ENCODE data around the gene DDC.

GRCh38 chr7:50534690-50535290, 30.4 kb downstream of the DDC start:
- no peak for TF ChIP-seq CTCF (IDR thresholded peaks at IDR 0.05)
- TF ChIP-seq POLR2A (IDR thresholded peaks at IDR 0.05), result no peak
